ENCODE results near the gene LAMA3. TPM values are rescaled to one million over a fixed set of nuclear protein-coding genes. Genes with fewer than 3 reads are reported as not detected.

Gene LAMA3
- polyA plus RNA-seq, 1 experiment, result 0.32 TPM

DNA sequence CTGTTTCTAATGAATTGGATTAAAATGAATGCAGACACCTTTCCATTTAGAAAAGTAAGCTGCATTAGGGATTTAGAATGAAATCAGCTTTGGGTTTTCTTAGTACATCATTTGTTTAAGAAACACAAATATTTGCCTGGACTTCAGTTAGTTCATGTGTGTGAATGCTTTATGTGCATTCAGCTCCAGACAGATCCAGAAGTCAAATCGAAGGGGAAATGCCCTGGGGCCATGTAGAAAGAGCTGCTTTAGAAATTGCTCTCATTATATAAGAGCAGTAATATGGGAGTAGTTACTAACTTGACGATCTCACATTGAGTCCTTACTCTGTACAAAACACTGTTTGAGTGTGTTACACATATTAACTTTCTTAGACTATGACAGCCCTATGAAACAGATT lies 237.3 kb downstream of the LAMA3 start:
- POLR2A ChIA-PET, result no interaction called here
- no peaks in the 10 kb centered on the region for H3K9me3 ChIP-seq (ENCODE audit: control insufficient read depth, insufficient read depth, low read length)
- CTCF ChIA-PET, result interaction anchor here (0.9 to 4.8 kb wide), 3 partner anchors 8 to 25 kb away, joined by 3 to 47 read pairs (median 3); no protein-coding TSS in a partner anchor
- H3K27ac ChIP-seq (ENCODE audit: low read depth, low read length), result no peak overlapping the region
- no peak for DNase-seq (ENCODE audit: low read depth, low spot score)
- no peaks in the 10 kb centered on the region for H3K27me3 ChIP-seq (ENCODE audit: control insufficient read depth, insufficient read depth, low read length)
- H3K4me3 ChIP-seq (ENCODE audit: low read depth, low read length), result no peak overlapping the region
- no peak for TF ChIP-seq CTCF (IDR thresholded peaks at IDR 0.05; ENCODE audit: low read depth, low read length)

DNA sequence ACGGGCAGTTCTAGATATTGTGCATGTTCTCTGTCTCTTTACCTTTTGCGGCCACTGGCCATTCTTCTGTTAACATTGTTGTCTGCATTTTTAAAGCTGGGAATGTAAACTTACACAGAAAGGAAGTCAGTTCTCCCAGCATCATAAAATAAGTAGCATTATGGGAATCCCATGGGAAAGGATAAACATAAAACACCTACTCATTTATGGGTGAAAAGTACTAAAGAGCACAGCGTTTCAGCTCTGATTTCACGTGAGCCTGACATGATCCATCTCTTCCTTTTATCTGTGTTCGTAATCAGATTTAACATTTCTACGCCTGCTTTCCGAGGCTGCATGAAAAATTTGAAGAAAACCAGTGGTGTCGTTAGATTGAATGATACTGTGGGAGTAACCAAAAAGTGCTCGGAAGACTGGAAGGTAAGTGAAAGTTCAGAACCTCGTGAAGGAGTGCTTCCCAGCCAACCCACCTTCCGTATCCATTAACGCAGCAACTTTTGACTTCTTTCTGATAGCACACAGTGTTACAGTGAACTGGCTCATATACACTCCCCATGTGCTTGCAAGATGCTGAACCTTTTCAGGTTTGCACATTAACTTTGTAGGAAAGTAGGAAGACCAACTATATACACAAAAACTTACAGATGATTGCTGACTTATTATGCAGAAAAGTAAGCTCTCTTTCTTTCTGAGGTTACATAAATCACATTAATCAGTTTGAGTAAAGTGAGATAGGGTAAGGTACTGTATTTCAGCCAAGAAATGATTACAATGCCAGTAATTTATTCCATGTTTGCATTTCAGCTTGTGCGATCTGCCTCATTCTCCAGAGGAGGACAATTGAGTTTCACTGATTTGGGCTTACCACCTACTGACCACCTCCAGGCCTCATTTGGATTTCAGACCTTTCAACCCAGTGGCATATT lies 238.8 kb downstream of the LAMA3 start:
- ChIA-PET CTCF (interaction anchor here (0.8 to 4.8 kb wide), 2 partner anchors 10 to 190 kb away, joined by 5 to 47 read pairs; no protein-coding TSS in a partner anchor), POLR2A (interaction anchor here (0.6 kb wide), 1 partner anchor 43 kb away, joined by 3 read pairs; no protein-coding TSS in a partner anchor)
- DNase-seq (ENCODE audit: low read depth, low spot score), result no peak
- TF ChIP-seq CTCF (IDR thresholded peaks at IDR 0.05; ENCODE audit: low read depth, low read length), result no peak
- no peak overlapping the region for H3K4me3 ChIP-seq (ENCODE audit: low read depth, low read length)
- H3K9me3 ChIP-seq (ENCODE audit: control insufficient read depth, insufficient read depth, low read length), result no peaks in the 10 kb centered on the region
- no peak overlapping the region for H3K27ac ChIP-seq (ENCODE audit: low read depth, low read length)
- no peaks in the 10 kb centered on the region for H3K27me3 ChIP-seq (ENCODE audit: control insufficient read depth, insufficient read depth, low read length)

DNA sequence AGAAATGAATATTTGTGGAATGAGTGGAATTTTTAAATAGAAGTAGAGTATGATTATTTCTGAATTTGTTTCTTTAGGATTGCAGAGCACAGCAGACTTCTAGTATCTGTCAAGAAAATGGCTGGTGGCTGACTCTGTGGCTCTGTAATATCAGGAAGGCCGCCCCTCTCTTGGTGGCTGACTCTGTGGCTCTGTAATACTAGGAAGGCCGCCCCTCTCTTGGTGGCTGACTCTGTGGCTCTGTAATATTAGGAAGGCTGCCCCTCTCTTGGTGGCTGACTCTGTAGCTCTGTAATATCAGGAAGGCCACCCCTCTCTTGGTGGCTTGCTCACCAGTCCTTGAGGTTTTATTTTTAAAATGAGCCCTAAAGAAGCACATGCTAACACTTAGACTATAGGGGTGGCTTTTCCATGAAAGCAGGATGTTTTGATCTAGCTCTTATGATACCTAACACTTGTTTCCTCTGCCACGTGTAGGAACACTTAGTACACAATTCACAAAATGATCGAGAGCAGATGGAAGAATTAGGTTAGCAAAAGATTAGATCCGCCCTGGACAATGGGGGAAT lies 240.2 kb downstream of the LAMA3 start:
- ChIA-PET POLR2A (no interaction called here), CTCF (interaction anchor here (0.8 to 4.8 kb wide), 3 partner anchors 11 to 189 kb away, joined by 3 to 47 read pairs (median 5); no protein-coding TSS in a partner anchor)
- no peaks in the 10 kb centered on the region for H3K9me3 ChIP-seq (ENCODE audit: control insufficient read depth, insufficient read depth, low read length)
- TF ChIP-seq CTCF (IDR thresholded peaks at IDR 0.05; ENCODE audit: low read depth, low read length), result no peak
- no peak for DNase-seq (ENCODE audit: low read depth, low spot score)
- no peaks in the 10 kb centered on the region for H3K27me3 ChIP-seq (ENCODE audit: control insufficient read depth, insufficient read depth, low read length)
- no peak overlapping the region for H3K4me3 ChIP-seq (ENCODE audit: low read depth, low read length)
- no peak overlapping the region for H3K27ac ChIP-seq (ENCODE audit: low read depth, low read length)

DNA sequence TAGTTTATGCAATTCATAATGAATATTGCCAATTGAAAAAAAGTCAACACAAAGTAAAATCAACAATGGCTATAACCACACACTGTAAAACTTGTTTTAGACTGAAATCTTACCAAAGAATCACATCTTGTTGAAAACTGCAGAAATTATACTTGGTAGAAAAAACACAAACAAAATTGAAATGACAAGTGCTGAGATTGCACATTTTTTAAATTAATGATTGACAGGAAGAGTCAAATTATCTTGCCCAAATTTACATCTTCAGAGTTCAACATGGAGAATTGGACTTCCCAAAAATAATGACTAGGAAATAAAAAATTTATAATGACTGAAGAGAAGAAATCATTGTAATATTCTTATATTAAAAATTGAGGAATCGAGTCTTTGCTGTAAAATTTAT lies 240.7 kb downstream of the LAMA3 start:
- no peak for TF ChIP-seq CTCF (IDR thresholded peaks at IDR 0.05; ENCODE audit: low read depth, low read length)
- DNase-seq (ENCODE audit: low read depth, low spot score), result no peak
- ChIA-PET POLR2A (no interaction called here), CTCF (interaction anchor here (0.6 to 4.8 kb wide), 3 partner anchors 12 to 28 kb away, joined by 3 to 47 read pairs (median 3); no protein-coding TSS in a partner anchor)
- H3K4me3 ChIP-seq (ENCODE audit: low read depth, low read length), result no peak overlapping the region
- H3K27me3 ChIP-seq (ENCODE audit: control insufficient read depth, insufficient read depth, low read length), result no peaks in the 10 kb centered on the region
- no peak overlapping the region for H3K27ac ChIP-seq (ENCODE audit: low read depth, low read length)
- no peaks in the 10 kb centered on the region for H3K9me3 ChIP-seq (ENCODE audit: control insufficient read depth, insufficient read depth, low read length)

Measured in AG04450 (cell line).